GM13976 (cell line): ENCODE measurements around the gene TIMM13.
"Not testable (repeated sequence)": the region's sequence is repeated elsewhere in the genome, so short reads cannot be mapped to it uniquely, and the experiment has no call there.

Experiments used
- DNase-seq: peaks from one replicate; pipeline ENCODE4 v3.0.0; 2012; ENCODE audit warnings: low spot score
- in situ Hi-C: fragments of 300-500 bp; cut with MboI; formaldehyde crosslinking; loops from one replicate; pipeline ENCODE4 v1.12.0; 2022; ENCODE audit warnings: low sequenced_read_pairs, mixed read lengths, inconsistent platforms; ENCODE audit not compliant: unreplicated experiment
- TF ChIP-seq, protein P1 (sequence below): IDR thresholded peaks from 2 replicates; pipeline ENCODE4 v1.5.1; 2012; ENCODE audit warnings: borderline replicate concordance, mild to moderate bottlenecking; ENCODE audit not compliant: insufficient read depth; ENCODE audit errors: extremely low read depth, missing control alignments, control extremely low read depth

Gene TIMM13

DNA sequence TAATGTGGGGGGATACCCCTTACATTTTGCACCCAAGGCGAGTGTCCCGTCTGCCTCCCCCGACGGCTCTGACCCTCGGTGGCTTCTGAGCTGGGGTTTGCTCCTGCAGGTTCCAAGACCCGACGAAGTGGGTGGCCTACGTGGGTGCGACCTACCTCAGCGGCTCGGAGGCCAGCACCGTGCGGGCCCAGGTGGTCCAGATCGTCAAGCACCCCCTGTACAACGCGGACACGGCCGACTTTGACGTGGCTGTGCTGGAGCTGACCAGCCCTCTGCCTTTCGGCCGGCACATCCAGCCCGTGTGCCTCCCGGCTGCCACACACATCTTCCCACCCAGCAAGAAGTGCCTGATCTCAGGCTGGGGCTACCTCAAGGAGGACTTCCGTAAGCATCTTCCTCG is 19.1 kb downstream of the TIMM13 start:
- in situ Hi-C loops, result no loop called here
- TF ChIP-seq, protein P1, sequence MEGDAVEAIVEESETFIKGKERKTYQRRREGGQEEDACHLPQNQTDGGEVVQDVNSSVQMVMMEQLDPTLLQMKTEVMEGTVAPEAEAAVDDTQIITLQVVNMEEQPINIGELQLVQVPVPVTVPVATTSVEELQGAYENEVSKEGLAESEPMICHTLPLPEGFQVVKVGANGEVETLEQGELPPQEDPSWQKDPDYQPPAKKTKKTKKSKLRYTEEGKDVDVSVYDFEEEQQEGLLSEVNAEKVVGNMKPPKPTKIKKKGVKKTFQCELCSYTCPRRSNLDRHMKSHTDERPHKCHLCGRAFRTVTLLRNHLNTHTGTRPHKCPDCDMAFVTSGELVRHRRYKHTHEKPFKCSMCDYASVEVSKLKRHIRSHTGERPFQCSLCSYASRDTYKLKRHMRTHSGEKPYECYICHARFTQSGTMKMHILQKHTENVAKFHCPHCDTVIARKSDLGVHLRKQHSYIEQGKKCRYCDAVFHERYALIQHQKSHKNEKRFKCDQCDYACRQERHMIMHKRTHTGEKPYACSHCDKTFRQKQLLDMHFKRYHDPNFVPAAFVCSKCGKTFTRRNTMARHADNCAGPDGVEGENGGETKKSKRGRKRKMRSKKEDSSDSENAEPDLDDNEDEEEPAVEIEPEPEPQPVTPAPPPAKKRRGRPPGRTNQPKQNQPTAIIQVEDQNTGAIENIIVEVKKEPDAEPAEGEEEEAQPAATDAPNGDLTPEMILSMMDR, result no peak
- DNase-seq, result peak; percentile 5

DNA sequence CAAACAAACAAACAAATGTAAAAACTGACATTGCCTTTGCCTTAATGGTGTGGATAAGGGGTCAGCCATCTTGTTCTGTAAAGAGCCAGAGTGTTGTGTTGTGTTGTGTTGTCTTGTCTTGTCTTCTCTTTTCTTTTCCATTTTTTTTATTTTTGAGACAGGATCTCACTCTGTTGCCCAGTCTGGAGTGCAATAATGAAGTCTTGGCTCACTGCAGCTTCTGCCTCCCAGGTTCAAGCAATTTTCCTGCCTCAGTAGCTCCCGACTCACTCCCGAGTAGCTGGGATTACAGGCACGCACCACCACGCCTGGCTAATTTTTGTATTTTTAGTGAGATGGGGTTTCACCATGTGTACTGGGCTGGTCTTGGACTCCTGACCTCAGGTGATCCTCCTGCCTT is 27.8 kb downstream of the TIMM13 start:
- DNase-seq, result no peak
- TF ChIP-seq, protein P1, result no peak
- in situ Hi-C loops, result loop anchor here (10.0 kb wide), 1 partner anchor 215 kb away; no protein-coding TSS in a partner anchor

DNA sequence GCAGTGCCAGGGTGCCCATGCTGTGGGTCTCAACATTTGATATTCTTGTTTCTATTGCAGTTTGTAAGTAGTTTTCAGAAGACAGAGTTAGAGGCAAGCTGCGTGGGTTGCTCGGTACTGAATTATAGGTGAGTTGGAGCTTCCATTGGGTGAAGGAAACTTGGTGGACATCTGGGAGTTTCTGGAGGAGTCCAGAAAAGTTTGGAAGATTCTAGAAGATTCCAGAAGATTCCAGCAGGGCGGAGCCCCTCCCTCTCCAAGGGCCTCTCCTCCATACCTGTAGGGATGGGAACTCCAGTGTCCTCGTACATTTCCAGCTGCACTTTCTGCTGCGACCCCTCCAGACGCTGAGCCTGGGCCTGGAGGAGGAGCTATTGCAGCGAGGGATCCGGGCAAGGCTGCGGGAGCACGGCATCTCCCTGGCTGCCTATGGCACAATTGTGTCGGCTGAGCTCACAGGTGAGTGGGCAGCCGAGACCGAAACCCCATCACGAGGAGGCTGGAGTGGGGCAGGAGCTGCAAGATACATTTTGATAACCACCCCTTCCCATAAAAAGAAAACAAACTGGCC is 28.6 kb downstream of the TIMM13 start:
- TF ChIP-seq, protein P1, result no peak
- in situ Hi-C loops, result loop anchor here (10.0 kb wide), 1 partner anchor 216 kb away; no protein-coding TSS in a partner anchor
- peak; percentile 5 for DNase-seq

DNA sequence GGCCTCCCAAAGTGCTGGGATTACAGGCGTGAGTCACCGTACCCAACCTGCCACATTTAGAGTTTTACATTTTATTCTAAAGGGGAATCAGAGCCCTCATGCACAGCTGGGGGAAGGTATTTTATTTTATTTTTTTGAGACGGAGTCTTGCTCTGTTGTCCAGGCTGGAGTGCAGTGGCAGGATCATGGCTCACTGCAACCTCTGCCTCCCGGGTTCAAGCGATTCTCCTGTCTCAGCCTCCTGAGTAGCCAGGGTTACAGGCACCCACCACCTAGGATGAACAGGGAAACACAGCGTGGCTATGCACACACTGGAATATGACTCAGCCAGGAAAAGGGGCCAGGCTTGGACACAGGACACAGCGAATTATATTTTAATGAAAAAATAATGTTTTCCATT is 30.2 kb downstream of the TIMM13 start:
- peak; percentile 5 for DNase-seq
- in situ Hi-C loops, result loop anchor here (10.0 kb wide), 1 partner anchor 218 kb away; no protein-coding TSS in a partner anchor

DNA sequence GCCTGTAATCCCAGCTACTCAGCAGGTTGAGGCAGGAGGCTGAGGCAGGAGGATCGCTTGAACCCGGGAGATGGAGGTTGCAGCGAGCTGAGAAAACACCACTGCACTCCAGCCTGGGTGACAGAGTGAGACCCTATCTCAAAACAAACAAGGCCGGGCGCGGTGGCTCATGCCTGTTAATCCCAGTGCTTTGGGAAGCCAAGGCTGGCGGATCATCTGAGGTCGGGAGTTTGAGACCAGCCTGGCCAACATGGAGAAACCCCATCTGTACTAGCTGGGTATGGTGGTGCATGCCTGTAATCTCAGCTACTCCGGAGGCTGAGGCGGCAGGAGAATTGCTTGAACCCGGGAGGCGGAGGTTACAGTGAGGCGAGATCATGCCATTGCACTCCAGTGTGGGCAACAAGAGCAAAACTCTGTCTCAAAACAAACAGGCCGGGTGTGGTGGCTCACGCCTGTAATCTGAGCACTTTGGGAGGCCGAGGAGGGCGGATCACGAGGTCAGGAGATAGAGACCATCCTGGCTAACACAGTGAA is 32.0 kb downstream of the TIMM13 start:
- DNase-seq, result not testable (repeated sequence)
- in situ Hi-C loops, result loop anchor here (10.0 kb wide), 1 partner anchor 219 kb away; no protein-coding TSS in a partner anchor

DNA sequence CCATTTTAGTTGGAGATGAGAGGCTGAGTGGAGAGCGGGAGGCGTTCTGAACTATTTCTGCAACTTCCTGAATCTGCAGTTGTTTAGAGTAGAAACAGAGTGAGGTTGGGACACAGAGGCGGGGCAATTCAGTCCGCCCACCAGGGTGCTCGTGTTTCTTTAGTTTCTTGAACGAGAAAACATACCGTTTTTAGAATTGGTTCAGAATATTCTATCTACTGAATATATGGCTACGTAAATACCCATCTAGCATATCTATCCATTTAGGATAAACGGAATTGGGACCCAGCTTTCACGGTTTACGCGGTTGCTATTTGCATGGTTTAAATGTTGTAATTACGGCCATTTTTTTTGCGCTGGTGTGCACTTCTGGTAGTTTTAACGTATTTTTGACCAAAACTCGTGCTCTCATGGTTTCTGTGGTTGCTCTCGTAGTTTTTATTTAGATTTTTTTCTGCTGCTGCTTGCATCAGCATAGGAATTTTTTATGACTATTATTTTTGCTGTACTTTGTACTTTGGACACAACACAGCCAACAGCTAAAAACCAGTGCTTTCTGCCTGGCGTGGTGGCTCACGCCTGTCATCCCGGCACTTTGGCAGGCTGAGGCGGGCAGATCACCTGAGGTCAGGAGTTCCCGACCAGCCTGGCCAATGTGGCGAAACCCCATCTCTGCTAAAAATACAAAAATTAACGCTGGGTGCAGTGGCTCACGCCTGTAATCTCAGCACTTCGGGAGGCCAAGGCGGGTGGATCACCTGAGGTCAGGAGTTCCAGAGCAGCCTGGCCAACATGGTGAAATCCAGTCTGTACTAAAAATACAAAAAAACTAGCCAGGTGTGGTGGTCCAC is 32.7 kb downstream of the TIMM13 start:
- peak; percentile 69 for DNase-seq
- TF ChIP-seq, protein P1, result no peak
- in situ Hi-C loops, result loop anchor here (10.0 kb wide), 1 partner anchor 220 kb away; no protein-coding TSS in a partner anchor

DNA sequence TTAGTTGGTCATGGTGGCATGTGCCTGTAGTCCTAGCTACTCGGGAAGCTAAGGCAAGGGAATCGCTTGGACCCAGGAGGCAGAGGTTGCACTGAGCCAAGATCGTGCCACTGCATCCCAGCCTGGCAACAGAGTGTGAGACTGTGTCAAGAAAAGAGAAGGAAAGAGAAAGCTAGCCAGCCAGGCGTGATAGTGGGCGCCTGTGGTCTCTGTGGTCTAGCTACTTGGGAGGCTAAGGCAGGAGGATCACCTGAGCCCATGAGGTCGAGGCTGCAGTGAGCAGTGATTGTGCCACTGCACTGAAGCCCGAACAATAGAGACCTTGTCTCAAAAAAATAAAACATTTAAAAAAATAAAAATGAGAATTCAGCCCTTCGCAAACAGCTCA is 33.3 kb downstream of the TIMM13 start:
- DNase-seq, result no peak
- TF ChIP-seq, protein P1, result no peak
- in situ Hi-C loops, result loop anchor here (10.0 kb wide), 1 partner anchor 221 kb away; no protein-coding TSS in a partner anchor

DNA sequence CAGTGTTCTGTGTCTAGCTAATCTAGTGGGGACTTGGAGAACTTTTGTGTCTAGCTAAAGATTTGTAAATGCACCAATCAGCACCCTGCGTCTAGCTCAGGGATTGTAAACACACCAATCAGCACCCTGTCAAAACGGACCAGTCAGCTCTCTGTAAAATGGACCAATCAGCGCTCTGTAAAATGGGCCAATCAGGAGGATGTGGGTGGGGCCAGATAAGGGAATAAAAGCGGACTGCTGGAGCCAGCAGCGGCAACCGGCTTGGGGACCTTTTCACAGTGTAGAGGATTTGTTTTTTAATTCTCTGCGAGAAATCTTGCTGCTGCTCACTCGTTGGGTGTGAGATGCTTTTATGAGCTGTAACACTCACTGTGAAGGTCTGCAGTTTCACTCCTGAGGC is 34.5 kb downstream of the TIMM13 start:
- in situ Hi-C loops, result loop anchor here (10.0 kb wide), 1 partner anchor 222 kb away; no protein-coding TSS in a partner anchor
- DNase-seq, result not testable (repeated sequence)
